Fibroblast of lung (primary cell): ENCODE results near the gene UBR3. TPM values are rescaled to one million over a fixed set of nuclear protein-coding genes. Genes with fewer than 3 reads are reported as not detected.
"Not testable (repeated sequence)": the region's sequence is repeated elsewhere in the genome, so short reads cannot be mapped to it uniquely, and the experiment has no call there.

Experiments
- DNase-seq, 2 donors: peaks; one replicate each; pipeline versions ENCODE4 v3.0.0 to v3.0.0-alpha.2; 2010; ENCODE audit warnings: low read depth in 2 of 2
- H2AFZ ChIP-seq: 2 replicates; pipeline ENCODE4 v1.5.1; 2012; ENCODE audit warnings: low read length, control low read depth, inconsistent platforms
- H3K27ac ChIP-seq: 2 replicates; pipeline ENCODE4 v1.5.1; 2011; ENCODE audit warnings: low read length, control low read depth; ENCODE audit not compliant: insufficient read depth
- H3K27me3 ChIP-seq: 2 replicates; pipeline ENCODE4 v1.5.1; 2011; ENCODE audit warnings: mild to moderate bottlenecking, low read length; ENCODE audit not compliant: control insufficient read depth, insufficient read depth
- H3K36me3 ChIP-seq: 2 replicates; pipeline ENCODE4 v1.5.1; 2011; ENCODE audit warnings: low read length; ENCODE audit not compliant: control insufficient read depth, insufficient read depth
- H3K4me1 ChIP-seq: 2 replicates; pipeline ENCODE4 v1.5.1; 2011; ENCODE audit warnings: low read length; ENCODE audit not compliant: control insufficient read depth, insufficient read depth; ENCODE audit errors: extremely low read depth
- H3K4me2 ChIP-seq: 2 replicates; pipeline ENCODE4 v1.5.1; 2011; ENCODE audit warnings: low read length, control low read depth; ENCODE audit not compliant: insufficient read depth; ENCODE audit errors: extremely low read depth
- H3K4me3 ChIP-seq, 4 experiments: fragments of 200-600 bp in 1 of 4; sonication (generic) in 1 of 4; replicated peaks in 1 of 4; 2 replicates each; pipeline ENCODE4 v1.5.1; 2011 to 2016; ENCODE audit warnings: low read length in 4 of 4, low read depth in 3 of 4, mild to moderate bottlenecking in 3 of 4, control low read depth in 2 of 4, inconsistent platforms in 1 of 4, mixed read lengths in 1 of 4; ENCODE audit not compliant: insufficient read depth in 1 of 4; ENCODE audit errors: control extremely low read depth in 1 of 4
- H3K79me2 ChIP-seq: 2 replicates; pipeline ENCODE4 v1.5.1; 2012; ENCODE audit warnings: mild to moderate bottlenecking, low read length, inconsistent platforms; ENCODE audit not compliant: control insufficient read depth, insufficient read depth
- H3K9ac ChIP-seq: 2 replicates; pipeline ENCODE4 v1.5.1; 2011; ENCODE audit warnings: mild to moderate bottlenecking, low read length, control low read depth; ENCODE audit not compliant: insufficient read depth
- H3K9me3 ChIP-seq: 2 replicates; pipeline ENCODE4 v1.5.1; 2012; ENCODE audit warnings: low read depth, low read length; ENCODE audit not compliant: control insufficient read depth, insufficient read depth
- H4K20me1 ChIP-seq: 2 replicates; pipeline ENCODE4 v1.5.1; 2011; ENCODE audit warnings: low read length; ENCODE audit not compliant: control insufficient read depth, insufficient read depth; ENCODE audit errors: extremely low read depth
- EZH2 ChIP-seq: IDR thresholded peaks from 2 replicates; pipeline ENCODE4 v1.5.1; 2012; ENCODE audit warnings: low read length, control low read depth, mild to moderate bottlenecking; ENCODE audit errors: missing control alignments
- polyA plus RNA-seq, 2 donors: library from polyadenylated mRNA; depleted of rRNA in 1 of 2; stranded (reverse) in 1 of 2; unstranded in 1 of 2; fragments of >200 nt; gene quantifications; 2 replicates each; pipeline ENCODE4 v1.2.1, GENCODE V29; 2011 to 2012; ENCODE audit warnings: missing spikeins in 1 of 2
- total RNA-seq: library from RNA; depleted of rRNA; stranded (reverse); fragments of >200 nt; gene quantifications from 2 replicates; pipeline ENCODE4 v1.2.1, GENCODE V29; 2014
- TF ChIP-seq, protein P1 (sequence below), 2 donors: IDR thresholded peaks in 1 of 2; conservative IDR thresholded peaks in 1 of 2; 1 replicate in 1 of 2; 2 replicates in 1 of 2; pipeline ENCODE4 v1.5.1; 2011 to 2012; ENCODE audit warnings: low read length in 2 of 2, control low read depth in 1 of 2, inconsistent platforms in 1 of 2, low read depth in 1 of 2, mild to moderate bottlenecking in 1 of 2

The UBR3 gene
- total and polyA plus RNA-seq, 2 donors (not counting 1 experiment from before 2014, with no cell fraction given) = 21.7 to 39.5 TPM

DNA sequence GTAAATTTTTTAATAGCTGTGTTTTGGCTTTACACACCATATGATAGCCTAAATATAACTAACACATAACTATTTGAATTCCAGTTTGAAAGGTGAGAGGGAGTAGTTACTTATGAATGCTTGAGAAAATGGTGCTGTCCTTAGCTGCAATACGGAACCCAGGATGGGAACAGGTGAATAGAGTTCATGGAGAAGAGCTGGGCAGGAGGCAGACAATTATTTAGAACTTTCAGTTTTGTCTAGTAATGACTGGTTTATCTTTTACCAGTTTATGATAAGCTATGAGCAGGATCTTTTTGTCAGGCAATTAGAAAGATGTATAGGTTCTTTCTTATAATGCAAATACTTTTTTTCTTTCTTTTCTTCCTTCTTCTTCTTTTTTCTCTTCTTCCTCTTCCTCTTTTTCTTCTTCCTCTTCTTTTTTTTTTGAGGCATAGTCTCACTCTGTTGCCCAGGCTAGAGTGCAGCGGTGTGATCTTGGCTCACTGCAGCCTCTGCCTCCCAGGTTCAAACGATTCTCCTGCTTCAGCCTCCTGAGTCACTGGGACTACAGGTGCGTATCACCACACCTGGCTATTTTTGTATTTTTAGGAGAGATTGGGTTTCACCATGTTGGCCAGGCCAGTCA lies 25.9 kb downstream of the UBR3 start:
- no peaks in the 10 kb centered on the region for H3K27me3 ChIP-seq
- H3K4me1 ChIP-seq = no peaks in the 10 kb centered on the region
- no peaks in the 10 kb centered on the region for H3K36me3 ChIP-seq
- H3K4me3 ChIP-seq = no peak overlapping the region
- no peaks in the 10 kb centered on the region for H3K9me3 ChIP-seq
- H3K4me2 ChIP-seq = no peak overlapping the region
- H4K20me1 ChIP-seq = no peaks in the 10 kb centered on the region
- peaks cover 17% of the 10 kb centered on the region for H3K79me2 ChIP-seq
- H3K27ac ChIP-seq = no peak overlapping the region
- no peak overlapping the region for H2AFZ ChIP-seq
- H3K9ac ChIP-seq = no peak overlapping the region
- TF ChIP-seq, protein P1, sequence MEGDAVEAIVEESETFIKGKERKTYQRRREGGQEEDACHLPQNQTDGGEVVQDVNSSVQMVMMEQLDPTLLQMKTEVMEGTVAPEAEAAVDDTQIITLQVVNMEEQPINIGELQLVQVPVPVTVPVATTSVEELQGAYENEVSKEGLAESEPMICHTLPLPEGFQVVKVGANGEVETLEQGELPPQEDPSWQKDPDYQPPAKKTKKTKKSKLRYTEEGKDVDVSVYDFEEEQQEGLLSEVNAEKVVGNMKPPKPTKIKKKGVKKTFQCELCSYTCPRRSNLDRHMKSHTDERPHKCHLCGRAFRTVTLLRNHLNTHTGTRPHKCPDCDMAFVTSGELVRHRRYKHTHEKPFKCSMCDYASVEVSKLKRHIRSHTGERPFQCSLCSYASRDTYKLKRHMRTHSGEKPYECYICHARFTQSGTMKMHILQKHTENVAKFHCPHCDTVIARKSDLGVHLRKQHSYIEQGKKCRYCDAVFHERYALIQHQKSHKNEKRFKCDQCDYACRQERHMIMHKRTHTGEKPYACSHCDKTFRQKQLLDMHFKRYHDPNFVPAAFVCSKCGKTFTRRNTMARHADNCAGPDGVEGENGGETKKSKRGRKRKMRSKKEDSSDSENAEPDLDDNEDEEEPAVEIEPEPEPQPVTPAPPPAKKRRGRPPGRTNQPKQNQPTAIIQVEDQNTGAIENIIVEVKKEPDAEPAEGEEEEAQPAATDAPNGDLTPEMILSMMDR (conservative IDR thresholded peaks at IDR 0.05 in 1 of 2, IDR thresholded peaks at IDR 0.05 in 1 of 2; ENCODE audit: low read depth in 1 of 2, low read length in 2 of 2) = no peak
- no peak for TF ChIP-seq EZH2
- DNase-seq = no peak

DNA sequence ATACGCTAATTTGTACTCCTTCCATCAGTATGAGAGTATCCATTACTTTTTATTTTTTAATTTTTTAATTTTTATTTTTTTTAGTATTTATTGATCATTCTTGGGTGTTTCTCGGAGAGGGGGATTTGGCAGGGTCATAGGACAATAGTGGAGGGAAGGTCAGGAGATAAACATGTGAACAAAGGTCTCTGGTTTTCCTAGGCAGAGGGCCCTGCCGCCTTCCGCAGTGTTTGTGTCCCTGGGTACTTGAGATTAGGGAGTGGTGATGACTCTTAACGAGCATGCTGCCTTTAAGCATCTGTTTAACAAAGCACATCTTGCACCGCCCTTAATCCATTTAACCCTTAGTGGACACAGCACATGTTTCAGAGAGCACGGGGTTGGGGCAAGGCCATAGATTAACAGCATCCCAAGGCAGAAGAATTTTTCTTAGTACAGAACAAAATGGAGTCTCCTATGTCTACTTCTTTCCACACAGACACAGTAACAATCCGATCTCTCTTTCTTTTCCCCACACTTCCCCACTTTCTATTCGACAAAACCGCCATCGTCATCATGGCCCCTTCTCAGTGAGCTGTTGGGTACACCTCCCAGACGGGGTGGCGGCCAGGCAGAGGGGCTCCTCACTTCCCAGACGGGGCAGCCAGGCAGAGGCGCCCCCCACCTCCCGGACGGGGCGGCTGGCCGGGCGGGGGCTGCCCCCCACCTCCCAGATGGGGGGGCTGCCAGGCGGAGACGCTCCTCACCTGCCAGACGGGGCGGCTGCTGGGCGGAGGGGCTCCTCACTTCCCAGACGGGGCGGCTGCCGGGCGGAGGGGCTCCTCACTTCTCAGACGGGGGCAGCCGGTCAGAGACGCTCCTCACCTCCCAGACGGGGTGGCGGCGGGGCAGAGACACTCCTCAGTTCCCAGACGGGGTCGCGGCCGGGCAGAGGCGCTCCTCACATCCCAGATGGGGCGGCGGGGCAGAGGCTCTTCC lies 28.3 kb downstream of the UBR3 start:
- DNase-seq, H3K4me3 ChIP-seq, H3K36me3 ChIP-seq, H3K9ac ChIP-seq, H4K20me1 ChIP-seq, H3K4me2 ChIP-seq, H3K27ac ChIP-seq, H3K9me3 ChIP-seq, H3K27me3 ChIP-seq, H2AFZ ChIP-seq, H3K4me1 ChIP-seq: not testable (repeated sequence)
- peaks cover 13% of the 10 kb centered on the region for H3K79me2 ChIP-seq

DNA sequence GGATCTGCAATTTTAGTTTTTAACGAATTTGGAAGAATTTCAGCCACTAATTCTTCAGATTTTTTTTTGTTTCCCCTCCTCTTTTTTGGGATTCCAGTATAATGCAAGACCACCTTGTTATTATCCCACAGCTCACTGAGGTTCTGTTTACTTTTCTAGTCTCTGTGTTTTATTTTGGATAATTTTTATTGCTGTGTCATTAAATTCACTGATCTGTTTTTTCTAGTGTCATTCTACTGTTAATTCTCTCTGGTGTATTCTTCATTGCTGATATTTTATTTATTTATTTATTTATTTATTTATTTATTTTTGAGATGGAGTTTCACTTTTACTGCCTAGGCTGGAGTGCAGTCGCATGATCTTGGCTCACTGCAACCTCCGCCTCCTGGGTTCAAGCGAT lies 32.2 kb downstream of the UBR3 start:
- H3K4me3 ChIP-seq = no peak overlapping the region
- H3K27me3 ChIP-seq = no peaks in the 10 kb centered on the region
- no peak overlapping the region for H3K9ac ChIP-seq
- no peak overlapping the region for H3K27ac ChIP-seq
- peaks cover 20% of the 10 kb centered on the region for H3K79me2 ChIP-seq
- TF ChIP-seq, protein P1 (conservative IDR thresholded peaks at IDR 0.05 in 1 of 2, IDR thresholded peaks at IDR 0.05 in 1 of 2; ENCODE audit: low read depth in 1 of 2, low read length in 2 of 2) = no peak
- no peak for TF ChIP-seq EZH2
- H2AFZ ChIP-seq = no peak overlapping the region
- H3K36me3 ChIP-seq = no peaks in the 10 kb centered on the region
- no peaks in the 10 kb centered on the region for H3K9me3 ChIP-seq
- H4K20me1 ChIP-seq = no peaks in the 10 kb centered on the region
- no peak overlapping the region for H3K4me2 ChIP-seq
- H3K4me1 ChIP-seq = no peaks in the 10 kb centered on the region
- no peak for DNase-seq
